Endothelial cell of umbilical vein (primary cell): Measurements from ENCODE around the gene LRFN5. TPM values are rescaled to one million over a fixed set of nuclear protein-coding genes. Genes with fewer than 3 reads are reported as not detected.

ENCODE experiments used
- BruUV-seq: library from RNA; stranded (reverse); fragments of 400-500 nt; replicated peaks from 2 replicates; lab custom pipeline; 2021; lab: Mats Ljungman, UMichigan
- CTCF ChIA-PET: fragments of 300-600, 350-600 bp; sonication (Branson Sonifier 250); formaldehyde crosslinking; loops from one replicate; lab custom pipeline; 2021; ENCODE audit warnings: antibody characterized with exemption, inconsistent platforms; lab: Charles Lee
- POLR2A ChIA-PET: fragments of 300-600, 350-600 bp; sonication (Branson Sonifier 250); formaldehyde crosslinking; loops from one replicate; lab custom pipeline; 2021; ENCODE audit warnings: antibody characterized with exemption, inconsistent platforms; lab: Charles Lee
- DNase-seq: peaks from one replicate; pipeline ENCODE4 v3.0.0-alpha.2; 2011; ENCODE audit warnings: low read depth, low spot score
- FAIRE-seq: peaks from 2 replicates; lab custom pipeline; 2011; peaks lifted over from hg19 to GRCh38; lab: Jason Lieb, UNC
- H2AFZ ChIP-seq: 2 replicates; pipeline ENCODE4 v1.6.0; 2012; ENCODE audit warnings: low read depth, low read length, control low read depth, inconsistent platforms
- H3K27ac ChIP-seq: 2 replicates; pipeline ENCODE4 v1.5.1; 2011; ENCODE audit warnings: low read depth, mild to moderate bottlenecking, control low read depth, low read length, moderate library complexity; ENCODE audit not compliant: insufficient read depth
- H3K27me3 ChIP-seq, 2 experiments: 2 replicates each; pipeline versions ENCODE4 v1.6.0 to v1.6.1; 2011; ENCODE audit warnings: low read length in 2 of 2, mixed read lengths in 1 of 2; ENCODE audit not compliant: control insufficient read depth in 2 of 2, insufficient read depth in 2 of 2
- H3K36me3 ChIP-seq, 2 experiments: 2 replicates in 1 of 2; 3 replicates in 1 of 2; pipeline ENCODE4 v1.5.1; 2011; ENCODE audit warnings: low read length in 2 of 2, mild to moderate bottlenecking in 1 of 2, moderate library complexity in 1 of 2; ENCODE audit not compliant: control insufficient read depth in 2 of 2, insufficient read depth in 2 of 2; ENCODE audit errors: extremely low read depth in 1 of 2
- H3K4me1 ChIP-seq: 3 replicates; pipeline ENCODE4 v1.5.1; 2011; ENCODE audit warnings: mild to moderate bottlenecking, low read length; ENCODE audit not compliant: control insufficient read depth, insufficient read depth; ENCODE audit errors: extremely low read depth
- H3K4me2 ChIP-seq: 2 replicates; pipeline ENCODE4 v1.6.1; 2011; ENCODE audit warnings: low read length, control low read depth, mixed read lengths; ENCODE audit not compliant: insufficient read depth
- H3K4me3 ChIP-seq, 3 experiments: fragments of 200-600 bp in 1 of 3; sonication (generic), shearing (Covaris generic) in 1 of 3; replicated peaks in 1 of 3; 2 replicates each; pipeline ENCODE4 v1.5.1; 2011 to 2016; ENCODE audit warnings: control low read depth in 3 of 3, low read length in 3 of 3, mild to moderate bottlenecking in 2 of 3, inconsistent platforms in 1 of 3, low read depth in 1 of 3, moderate library complexity in 1 of 3; ENCODE audit not compliant: insufficient read depth in 1 of 3
- H3K79me2 ChIP-seq: 2 replicates; pipeline ENCODE4 v1.6.0; 2012; ENCODE audit warnings: low read length, inconsistent platforms; ENCODE audit not compliant: control insufficient read depth, insufficient read depth
- H3K9ac ChIP-seq: replicated peaks from 2 replicates; pipeline ENCODE3; 2011; ENCODE audit warnings: low read length, control low read depth; ENCODE audit not compliant: insufficient read depth; ENCODE audit errors: extremely low read depth
- H3K9me1 ChIP-seq: replicated peaks from 3 replicates; pipeline ENCODE4 v1.6.0; 2011; ENCODE audit warnings: mild to moderate bottlenecking, low read length; ENCODE audit not compliant: control insufficient read depth, insufficient read depth; ENCODE audit errors: extremely low read depth
- H3K9me3 ChIP-seq: replicated peaks from 2 replicates; pipeline ENCODE4 v1.5.1; 2012; ENCODE audit warnings: low read length, inconsistent platforms; ENCODE audit not compliant: control insufficient read depth, insufficient read depth
- H4K20me1 ChIP-seq: replicated peaks from 2 replicates; pipeline ENCODE3; 2011; ENCODE audit warnings: mild to moderate bottlenecking, low read length; ENCODE audit not compliant: control insufficient read depth, insufficient read depth; ENCODE audit errors: extremely low read depth
- EZH2 ChIP-seq: IDR thresholded peaks from 2 replicates; pipeline ENCODE4 v1.6.1; 2012; ENCODE audit warnings: borderline replicate concordance, low read depth, mild to moderate bottlenecking, moderate library complexity, low read length, inconsistent platforms; ENCODE audit not compliant: severe bottlenecking
- FOS ChIP-seq: IDR thresholded peaks from 2 replicates; pipeline ENCODE4 v1.6.1; 2011; ENCODE audit warnings: mild to moderate bottlenecking, low read length, moderate library complexity, borderline replicate concordance; ENCODE audit not compliant: insufficient read depth
- GATA2 ChIP-seq: IDR thresholded peaks from 2 replicates; pipeline ENCODE4 v1.7.0; 2011; ENCODE audit warnings: low read depth, mild to moderate bottlenecking, moderate library complexity, mixed read lengths, low read length; ENCODE audit not compliant: insufficient read length, insufficient read depth
- JUN ChIP-seq: IDR thresholded peaks from 2 replicates; pipeline ENCODE4 v1.6.1; 2011; ENCODE audit warnings: borderline replicate concordance, low read depth; ENCODE audit not compliant: insufficient read length, insufficient read depth
- MAX ChIP-seq: IDR thresholded peaks from 2 replicates; pipeline ENCODE4 v1.6.1; 2011; ENCODE audit not compliant: insufficient read depth, insufficient read length
- MYC ChIP-seq: IDR thresholded peaks from one replicate; pipeline ENCODE4 v1.6.1; 2011; ENCODE audit warnings: mild to moderate bottlenecking, low read depth, low read length
- POLR2A ChIP-seq: IDR thresholded peaks from 2 replicates; pipeline ENCODE4 v1.6.1; 2012; ENCODE audit warnings: low read depth, mild to moderate bottlenecking, control low read depth, low read length
- POLR2AphosphoS5 ChIP-seq: IDR thresholded peaks from 2 replicates; pipeline ENCODE4 v1.6.1; 2012; ENCODE audit warnings: low read depth, mild to moderate bottlenecking, control low read depth, low read length, moderate library complexity; ENCODE audit not compliant: insufficient read depth
- dilution Hi-C: fragments of 300-500 bp; cut with MboI; formaldehyde crosslinking; loops from one replicate; pipeline ENCODE4 v1.15.0; 2019; ENCODE audit warnings: low sequenced_read_pairs; ENCODE audit not compliant: extremely low pct_ligation_motif_present
- intact Hi-C: fragments of 100-400 bp; cut with micrococcal nuclease; formaldehyde crosslinking; loops from one replicate; pipeline ENCODE4 v1.10.0; 2022
- polyA plus RNA-seq, 4 experiments: library from polyadenylated mRNA; depleted of rRNA in 3 of 4; stranded (reverse) in 3 of 4; unstranded in 1 of 4; fragments of >200 nt; gene quantifications; 2 replicates each; pipeline versions ENCODE4 v1.2.1 to v1.2.3, GENCODE V29; 2011 to 2012; ENCODE audit warnings: missing spikeins in 1 of 4
- total RNA-seq: library from RNA; stranded (reverse); gene quantifications from 2 replicates; pipeline ENCODE4 v1.2.3, GENCODE V29; 2021
- TF ChIP-seq, protein P1 (sequence below), 2 donors: IDR thresholded peaks; 1 replicate in 1 of 2; 2 replicates in 1 of 2; pipeline ENCODE4 v1.5.1; 2011; ENCODE audit warnings: low read length in 2 of 2, mild to moderate bottlenecking in 2 of 2, moderate library complexity in 2 of 2, control low read depth in 1 of 2, inconsistent platforms in 1 of 2, low read depth in 1 of 2; ENCODE audit not compliant: insufficient read depth in 1 of 2; ENCODE audit errors: extremely low read depth in 1 of 2

LRFN5 gene
- total and polyA plus RNA-seq, 2 donors (not counting 3 experiments of a cell fraction or from before 2014, with no cell fraction given) = not detected

DNA sequence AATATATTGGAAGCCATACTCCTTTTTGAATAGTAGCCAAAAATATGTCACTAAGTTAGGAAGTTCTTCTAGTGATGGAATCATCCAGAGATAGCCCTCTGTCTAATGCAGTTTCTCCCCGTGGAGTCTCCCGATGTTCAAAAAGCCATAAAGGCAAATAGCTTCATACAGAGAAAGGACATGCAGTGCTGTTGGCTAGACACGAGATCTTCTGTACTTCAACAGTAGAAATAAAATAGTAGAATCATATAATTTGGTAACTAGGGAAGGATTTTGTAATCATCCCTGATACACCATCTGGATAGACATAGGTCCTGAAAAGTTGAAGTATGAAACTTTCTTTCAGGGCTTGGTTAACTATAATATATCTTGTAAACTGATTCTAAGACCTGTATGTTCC, 27.6 kb downstream of the LRFN5 start:
- intact Hi-C loops (no loop called here), dilution Hi-C loops (no loop called here)
- Histone ChIP-seq H3K36me3 (no peaks in the 10 kb centered on the region), H3K9me3 (no peaks in the 10 kb centered on the region), H2AFZ (no peak overlapping the region), H4K20me1 (no peaks in the 10 kb centered on the region), H3K79me2 (no peaks in the 10 kb centered on the region), H3K4me1 (no peaks in the 10 kb centered on the region), H3K4me2 (no peak overlapping the region), H3K9ac (no peak overlapping the region), H3K9me1 (no peaks in the 10 kb centered on the region), H3K4me3 (no peak overlapping the region), H3K27ac (no peak overlapping the region), H3K27me3 (no peaks in the 10 kb centered on the region)
- TF ChIP-seq POLR2A (no peak), MYC (no peak), EZH2 (no peak), GATA2 (no peak), MAX (no peak), JUN (no peak), POLR2AphosphoS5 (no peak), FOS (no peak)
- TF ChIP-seq, protein P1, sequence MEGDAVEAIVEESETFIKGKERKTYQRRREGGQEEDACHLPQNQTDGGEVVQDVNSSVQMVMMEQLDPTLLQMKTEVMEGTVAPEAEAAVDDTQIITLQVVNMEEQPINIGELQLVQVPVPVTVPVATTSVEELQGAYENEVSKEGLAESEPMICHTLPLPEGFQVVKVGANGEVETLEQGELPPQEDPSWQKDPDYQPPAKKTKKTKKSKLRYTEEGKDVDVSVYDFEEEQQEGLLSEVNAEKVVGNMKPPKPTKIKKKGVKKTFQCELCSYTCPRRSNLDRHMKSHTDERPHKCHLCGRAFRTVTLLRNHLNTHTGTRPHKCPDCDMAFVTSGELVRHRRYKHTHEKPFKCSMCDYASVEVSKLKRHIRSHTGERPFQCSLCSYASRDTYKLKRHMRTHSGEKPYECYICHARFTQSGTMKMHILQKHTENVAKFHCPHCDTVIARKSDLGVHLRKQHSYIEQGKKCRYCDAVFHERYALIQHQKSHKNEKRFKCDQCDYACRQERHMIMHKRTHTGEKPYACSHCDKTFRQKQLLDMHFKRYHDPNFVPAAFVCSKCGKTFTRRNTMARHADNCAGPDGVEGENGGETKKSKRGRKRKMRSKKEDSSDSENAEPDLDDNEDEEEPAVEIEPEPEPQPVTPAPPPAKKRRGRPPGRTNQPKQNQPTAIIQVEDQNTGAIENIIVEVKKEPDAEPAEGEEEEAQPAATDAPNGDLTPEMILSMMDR (IDR thresholded peaks at IDR 0.05; ENCODE audit: extremely low read depth in 1 of 2, insufficient read depth in 1 of 2, low read depth in 1 of 2, low read length in 2 of 2) = no peak
- FAIRE-seq (no peak), DNase-seq (no peak)
- BruUV-seq = no TSS peak
- ChIA-PET POLR2A (no interaction called here), CTCF (no interaction called here)
